Brain pericyte (primary cell): ENCODE data around the gene PLA2G5.

Experiments
- DNase-seq: peaks from one replicate; pipeline ENCODE4 v3.0.0-alpha.2; 2012; ENCODE audit warnings: low read depth, low spot score

Gene PLA2G5

GRCh38 chr1:20068722-20069121, 1.3 kb upstream of the PLA2G5 start:
- DNase-seq, result no peak

- no peak for DNase-seq
These were observed 363 bp downstream of the PLA2G5 start for GRCh38 chr1:20070357-20070756.

GRCh38 chr1:20071416-20071815, 1.4 kb downstream of the PLA2G5 start:
- DNase-seq, result no peak

GRCh38 chr1:20072771-20073170, 2.8 kb downstream of the PLA2G5 start:
- DNase-seq, result no peak

GRCh38 chr1:20073256-20073655, 3.3 kb downstream of the PLA2G5 start:
- no peak for DNase-seq

- no peak for DNase-seq
These were observed 4.2 kb downstream of the PLA2G5 start for GRCh38 chr1:20074055-20074724.

- DNase-seq, result no peak
These were observed 4.8 kb downstream of the PLA2G5 start for GRCh38 chr1:20074725-20075171.

- DNase-seq, result no peak
These were observed 5.4 kb downstream of the PLA2G5 start for GRCh38 chr1:20075345-20075744.

DNA sequence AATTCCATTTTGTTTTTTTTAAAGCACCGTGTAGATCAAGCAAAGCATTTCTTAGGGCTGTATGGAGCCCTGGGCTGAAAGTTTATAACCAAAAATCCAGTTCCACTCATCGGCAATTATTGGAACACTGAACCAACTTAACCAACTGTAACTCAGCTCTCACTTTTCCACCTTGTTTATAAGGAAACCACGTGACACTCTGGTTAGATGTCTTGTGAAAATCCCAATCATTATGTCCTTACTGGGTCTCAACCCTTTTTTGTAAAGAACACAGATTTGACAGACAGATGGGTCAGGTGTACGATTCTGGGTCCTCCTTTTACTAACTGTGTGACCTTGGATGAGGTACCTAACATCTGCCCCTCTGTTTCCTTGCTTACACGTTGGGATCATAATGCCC, 6.2 kb downstream of the PLA2G5 start:
- no peak for DNase-seq

- no peak for DNase-seq
These were observed 6.9 kb downstream of the PLA2G5 start for GRCh38 chr1:20076710-20077461.

GRCh38 chr1:20078171-20078651, 8.2 kb downstream of the PLA2G5 start:
- DNase-seq, result no peak

GRCh38 chr1:20078711-20079110, 8.7 kb downstream of the PLA2G5 start:
- DNase-seq, result no peak

DNA sequence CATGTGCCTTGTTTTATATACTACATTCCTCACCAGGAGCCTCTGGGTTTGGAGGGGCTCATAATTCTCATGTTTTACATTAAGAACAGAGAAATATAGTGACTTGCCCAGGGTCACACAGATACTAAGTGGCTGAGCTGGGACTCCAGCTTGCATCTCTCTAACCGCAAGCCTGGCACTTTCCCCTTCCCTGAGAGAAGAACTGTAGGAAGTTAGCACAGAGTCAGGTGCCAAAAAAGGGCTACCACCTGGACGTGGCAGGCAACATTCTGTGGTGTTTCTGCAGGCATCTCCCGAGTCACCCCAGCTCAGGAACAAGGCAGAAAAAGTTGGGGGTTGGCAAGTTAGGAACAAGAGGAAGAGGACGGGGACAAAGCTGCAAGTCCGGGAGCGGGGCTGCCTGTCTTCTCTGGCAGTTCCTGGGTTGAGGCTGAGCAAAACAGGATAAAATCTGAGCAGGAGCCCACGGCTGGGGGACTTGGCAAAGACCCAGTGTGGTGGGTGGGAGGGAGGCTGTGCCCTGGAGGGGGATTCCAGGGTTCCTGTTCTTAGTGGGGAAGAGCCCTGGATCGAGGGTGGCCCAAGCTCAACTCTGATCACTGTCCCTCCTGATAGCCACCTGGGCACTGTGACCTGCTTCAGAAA, 9.8 kb downstream of the PLA2G5 start:
- DNase-seq, result no peak

GRCh38 chr1:20080441-20081352, 10.7 kb downstream of the PLA2G5 start:
- DNase-seq, result no peak

- no peak for DNase-seq
These were observed 11.4 kb downstream of the PLA2G5 start for GRCh38 chr1:20081353-20081810.

- DNase-seq, result no peak
These were observed 12.8 kb downstream of the PLA2G5 start for GRCh38 chr1:20082772-20083171.

- no peak for DNase-seq
These were observed 13.4 kb downstream of the PLA2G5 start for GRCh38 chr1:20083178-20083944.

GRCh38 chr1:20086800-20087199, 16.8 kb downstream of the PLA2G5 start:
- DNase-seq, result no peak

- DNase-seq, result no peak
These were observed 17.7 kb downstream of the PLA2G5 start for GRCh38 chr1:20087668-20088067.

GRCh38 chr1:20089328-20090077, 19.5 kb downstream of the PLA2G5 start:
- no peak for DNase-seq
